Tibial nerve (tissue), 4 donors: ENCODE data around the gene WNT6. TPM values are rescaled to one million over a fixed set of nuclear protein-coding genes. Genes with fewer than 3 reads are reported as not detected.

ENCODE experiments used
- DNase-seq, 2 donors: peaks; one replicate each; pipeline ENCODE4 v3.0.0-alpha.2; 2019; ENCODE audit warnings: low spot score in 2 of 2
- H3K27ac ChIP-seq, 4 donors: fragments of 200-600 bp; sonication (generic) in 3 of 4; one replicate each; pipeline ENCODE4 v1.5.1; 2017 to 2019; ENCODE audit warnings: mild to moderate bottlenecking in 1 of 4
- H3K27me3 ChIP-seq, 2 donors: fragments of 200-600 bp; sonication (generic) in 1 of 2; one replicate each; pipeline versions ENCODE4 v1.5.1 to v1.6.0; 2017 to 2019
- H3K36me3 ChIP-seq, 3 donors: fragments of 200-600 bp; sonication (generic); one replicate each; pipeline ENCODE4 v1.5.1; 2018 to 2019
- H3K4me1 ChIP-seq, 4 donors: fragments of 200-600 bp; sonication (generic) in 3 of 4; one replicate each; pipeline ENCODE4 v1.5.1; 2017 to 2019
- H3K4me3 ChIP-seq, 4 donors: fragments of 200-600 bp; sonication (generic) in 3 of 4; one replicate each; pipeline ENCODE4 v1.5.1; 2017 to 2019; ENCODE audit warnings: mild to moderate bottlenecking in 1 of 4, moderate library complexity in 1 of 4
- H3K9me3 ChIP-seq, 4 donors: fragments of 200-600 bp; sonication (generic) in 3 of 4; one replicate each; pipeline ENCODE4 v1.5.1; 2017 to 2019
- EP300 ChIP-seq, 2 donors: sonication (generic); formaldehyde crosslinking; IDR thresholded peaks; one replicate each; pipeline ENCODE4 v1.6.1; 2017; ENCODE audit warnings: antibody characterized with exemption in 2 of 2, mild to moderate bottlenecking in 1 of 2
- POLR2A ChIP-seq, 2 donors: fragments of 450-650 bp; IDR thresholded peaks; one replicate each; pipeline ENCODE4 v1.6.1; 2017; ENCODE audit warnings: antibody characterized with exemption in 2 of 2, mild to moderate bottlenecking in 2 of 2, moderate library complexity in 2 of 2
- WGBS, 2 donors: methylation state at CpG; one replicate each; pipeline ENCODE4 v1.1.5; 2018; 5-methylcytosine and 5-hydroxymethylcytosine counted together
- total RNA-seq, 4 donors: library from RNA; depleted of rRNA; stranded (reverse); fragments of >200 nt; gene quantifications; one replicate each; pipeline ENCODE4 v1.1.0, GENCODE V29; 2016
- TF ChIP-seq, protein P1 (sequence below), 5 experiments: fragments of 200-600 bp in 3 of 5; fragments of 450-650 bp in 2 of 5; sonication (generic) in 3 of 5; IDR thresholded peaks; one replicate each; pipeline ENCODE4 v1.5.1; 2016 to 2019; ENCODE audit warnings: antibody characterized with exemption in 5 of 5, mild to moderate bottlenecking in 3 of 5, moderate library complexity in 2 of 5

WNT6 gene
- total RNA-seq, 4 donors from 2014 or later = 26.1 to 81.5 (median 48.2) TPM

- no peak for TF ChIP-seq POLR2A (IDR thresholded peaks at IDR 0.05)
- no peak for TF ChIP-seq EP300 (IDR thresholded peaks at IDR 0.05)
- TF ChIP-seq, protein P1, sequence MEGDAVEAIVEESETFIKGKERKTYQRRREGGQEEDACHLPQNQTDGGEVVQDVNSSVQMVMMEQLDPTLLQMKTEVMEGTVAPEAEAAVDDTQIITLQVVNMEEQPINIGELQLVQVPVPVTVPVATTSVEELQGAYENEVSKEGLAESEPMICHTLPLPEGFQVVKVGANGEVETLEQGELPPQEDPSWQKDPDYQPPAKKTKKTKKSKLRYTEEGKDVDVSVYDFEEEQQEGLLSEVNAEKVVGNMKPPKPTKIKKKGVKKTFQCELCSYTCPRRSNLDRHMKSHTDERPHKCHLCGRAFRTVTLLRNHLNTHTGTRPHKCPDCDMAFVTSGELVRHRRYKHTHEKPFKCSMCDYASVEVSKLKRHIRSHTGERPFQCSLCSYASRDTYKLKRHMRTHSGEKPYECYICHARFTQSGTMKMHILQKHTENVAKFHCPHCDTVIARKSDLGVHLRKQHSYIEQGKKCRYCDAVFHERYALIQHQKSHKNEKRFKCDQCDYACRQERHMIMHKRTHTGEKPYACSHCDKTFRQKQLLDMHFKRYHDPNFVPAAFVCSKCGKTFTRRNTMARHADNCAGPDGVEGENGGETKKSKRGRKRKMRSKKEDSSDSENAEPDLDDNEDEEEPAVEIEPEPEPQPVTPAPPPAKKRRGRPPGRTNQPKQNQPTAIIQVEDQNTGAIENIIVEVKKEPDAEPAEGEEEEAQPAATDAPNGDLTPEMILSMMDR (IDR thresholded peaks at IDR 0.05) = no peak
- Histone ChIP-seq H3K27me3 (peaks cover 0 to 74% of the 10 kb centered on the region in 2 donors), H3K4me3 (no peak overlapping the region), H3K36me3 (peaks cover 0 to 21% (median 0%) of the 10 kb centered on the region in 3 donors), H3K27ac (no peak overlapping the region), H3K4me1 (peaks cover 0 to 52% (median 23%) of the 10 kb centered on the region in 4 donors), H3K9me3 (no peaks in the 10 kb centered on the region)
- DNase-seq = no peak
- 68 to 77% methylated on average over 6 of the region's 6 CpGs for WGBS, 2 donors
Measured at GRCh38 chr2:218877331-218877730, 17.7 kb downstream of the WNT6 start.

GRCh38 chr2:218877891-218878290, 18.3 kb downstream of the WNT6 start:
- Histone ChIP-seq H3K4me3 (no peak overlapping the region), H3K27me3 (peaks cover 0 to 74% of the 10 kb centered on the region in 2 donors), H3K9me3 (no peaks in the 10 kb centered on the region), H3K27ac (no peak overlapping the region), H3K4me1 (peaks cover 0 to 58% (median 25%) of the 10 kb centered on the region in 4 donors), H3K36me3 (peaks cover 0 to 17% (median 0%) of the 10 kb centered on the region in 3 donors)
- 5 to 34% methylated on average over 5 of the region's 5 CpGs for WGBS, 2 donors
- no peak for DNase-seq
- TF ChIP-seq POLR2A (IDR thresholded peaks at IDR 0.05) (no peak), EP300 (IDR thresholded peaks at IDR 0.05) (no peak)
- TF ChIP-seq, protein P1 (IDR thresholded peaks at IDR 0.05) = no peak

DNA sequence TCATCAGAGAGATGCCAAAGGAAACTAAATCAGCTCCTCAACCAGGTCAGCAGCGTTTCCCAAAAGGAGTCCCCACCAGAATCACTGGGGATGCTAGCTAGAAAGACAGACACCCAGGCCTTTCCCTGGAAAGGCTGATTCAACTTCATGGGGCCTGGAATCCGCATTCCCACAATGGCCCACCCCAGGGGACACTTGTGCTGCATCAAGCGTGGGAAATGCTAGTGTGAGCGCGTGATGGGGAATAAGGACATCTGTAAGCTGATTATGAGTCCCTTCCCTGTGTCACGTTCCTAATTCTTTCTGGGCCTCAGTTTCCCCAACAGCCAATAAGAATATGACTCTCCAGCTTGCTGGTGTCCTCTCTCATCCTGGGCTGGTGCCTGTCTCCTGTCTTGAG, 18.9 kb downstream of the WNT6 start:
- peaks cover 0 to 73% of the 10 kb centered on the region in 2 donors for H3K27me3 ChIP-seq
- 69 to 70% methylated on average over 6 of the region's 6 CpGs for WGBS, 2 donors
- TF ChIP-seq EP300 (IDR thresholded peaks at IDR 0.05) (no peak), POLR2A (IDR thresholded peaks at IDR 0.05) (no peak)
- TF ChIP-seq, protein P1 (IDR thresholded peaks at IDR 0.05) = no peak
- DNase-seq = no peak
- peaks cover 0 to 64% (median 30%) of the 10 kb centered on the region in 4 donors for H3K4me1 ChIP-seq
- H3K27ac ChIP-seq = no peak overlapping the region
- H3K9me3 ChIP-seq = no peaks in the 10 kb centered on the region
- H3K36me3 ChIP-seq = peaks cover 0 to 11% (median 0%) of the 10 kb centered on the region in 3 donors
- H3K4me3 ChIP-seq = no peak overlapping the region

GRCh38 chr2:218878926-218879761, 19.5 kb downstream of the WNT6 start:
- H3K4me1 ChIP-seq = peaks cover 0 to 70% (median 32%) of the 10 kb centered on the region in 4 donors
- peak overlapping the region in 1 of 4 donors; percentile 77 for H3K27ac ChIP-seq
- no peak for DNase-seq
- WGBS, 2 donors = 49 to 54% methylated on average over 13 to 16 of the region's 16 CpGs
- peaks cover 0 to 74% of the 10 kb centered on the region in 2 donors for H3K27me3 ChIP-seq
- H3K9me3 ChIP-seq = no peaks in the 10 kb centered on the region
- TF ChIP-seq EP300 (IDR thresholded peaks at IDR 0.05) (no peak), POLR2A (IDR thresholded peaks at IDR 0.05) (no peak)
- TF ChIP-seq, protein P1 (IDR thresholded peaks at IDR 0.05) = no peak
- no peak overlapping the region for H3K4me3 ChIP-seq
- peaks cover 0 to 5% (median 0%) of the 10 kb centered on the region in 3 donors for H3K36me3 ChIP-seq

GRCh38 chr2:218879776-218880101, 20.1 kb downstream of the WNT6 start:
- no peak for DNase-seq
- peak overlapping the region in 1 of 4 donors; percentile 77 for H3K27ac ChIP-seq
- peaks cover 0 to 76% of the 10 kb centered on the region in 2 donors for H3K27me3 ChIP-seq
- TF ChIP-seq, protein P1 (IDR thresholded peaks at IDR 0.05) = no peak
- TF ChIP-seq EP300 (IDR thresholded peaks at IDR 0.05) (no peak), POLR2A (IDR thresholded peaks at IDR 0.05) (no peak)
- H3K4me3 ChIP-seq = peak overlapping the region in 1 of 4 donors; percentile 52
- peaks cover 0 to under 1% (median 0%) of the 10 kb centered on the region in 3 donors for H3K36me3 ChIP-seq
- WGBS, 2 donors = 25 to 32% methylated on average over 11 of the region's 11 CpGs
- no peaks in the 10 kb centered on the region for H3K9me3 ChIP-seq
- peaks cover 0 to 70% (median 32%) of the 10 kb centered on the region in 4 donors for H3K4me1 ChIP-seq
